Mesothelial cell of epicardium (in vitro differentiated cells): ENCODE data around the gene SLC7A9. TPM values are rescaled to one million over a fixed set of nuclear protein-coding genes. Genes with fewer than 3 reads are reported as not detected.
"Not testable (repeated sequence)": the region's sequence is repeated elsewhere in the genome, so short reads cannot be mapped to it uniquely, and the experiment has no call there.

Experiments used
- DNase-seq, 2 experiments: peaks; one replicate each; pipeline ENCODE4 v3.0.0; 2021; ENCODE audit warnings: low spot score in 2 of 2; ENCODE audit not compliant: unreplicated experiment in 2 of 2
- H3K27ac Mint-ChIP-seq: 2 replicates; pipeline ENCODE4 v1.8.0; 2021; ENCODE audit warnings: mixed read lengths
- H3K27me3 Mint-ChIP-seq: 2 replicates; pipeline ENCODE4 v1.8.0; 2021; ENCODE audit warnings: low read depth, mixed read lengths
- H3K36me3 Mint-ChIP-seq: 2 replicates; pipeline ENCODE4 v1.8.0; 2021; ENCODE audit warnings: mixed read lengths
- H3K4me1 Mint-ChIP-seq: 2 replicates; pipeline ENCODE4 v1.8.0; 2021; ENCODE audit warnings: mixed read lengths
- H3K4me3 Mint-ChIP-seq: 2 replicates; pipeline ENCODE4 v1.8.0; 2021; ENCODE audit warnings: mild to moderate bottlenecking, moderate library complexity, mixed read lengths
- H3K9me3 Mint-ChIP-seq: 2 replicates; pipeline ENCODE4 v1.8.0; 2021; ENCODE audit warnings: mixed read lengths
- total RNA-seq: library from RNA; stranded (reverse); gene quantifications from 3 replicates; pipeline ENCODE4 v1.2.1, GENCODE V29; 2021
- TF ChIP-seq, protein P1 (sequence below): fragments of 200-600 bp; sonication (generic); IDR thresholded peaks from one replicate; pipeline ENCODE4 v1.5.0; 2021; ENCODE audit warnings: antibody characterized with exemption; ENCODE audit not compliant: unreplicated experiment

SLC7A9 gene
- total RNA-seq, 1 donor from 2014 or later = 0.65 TPM

- H3K4me3 Mint-ChIP-seq = no peak overlapping the region
- TF ChIP-seq, protein P1, sequence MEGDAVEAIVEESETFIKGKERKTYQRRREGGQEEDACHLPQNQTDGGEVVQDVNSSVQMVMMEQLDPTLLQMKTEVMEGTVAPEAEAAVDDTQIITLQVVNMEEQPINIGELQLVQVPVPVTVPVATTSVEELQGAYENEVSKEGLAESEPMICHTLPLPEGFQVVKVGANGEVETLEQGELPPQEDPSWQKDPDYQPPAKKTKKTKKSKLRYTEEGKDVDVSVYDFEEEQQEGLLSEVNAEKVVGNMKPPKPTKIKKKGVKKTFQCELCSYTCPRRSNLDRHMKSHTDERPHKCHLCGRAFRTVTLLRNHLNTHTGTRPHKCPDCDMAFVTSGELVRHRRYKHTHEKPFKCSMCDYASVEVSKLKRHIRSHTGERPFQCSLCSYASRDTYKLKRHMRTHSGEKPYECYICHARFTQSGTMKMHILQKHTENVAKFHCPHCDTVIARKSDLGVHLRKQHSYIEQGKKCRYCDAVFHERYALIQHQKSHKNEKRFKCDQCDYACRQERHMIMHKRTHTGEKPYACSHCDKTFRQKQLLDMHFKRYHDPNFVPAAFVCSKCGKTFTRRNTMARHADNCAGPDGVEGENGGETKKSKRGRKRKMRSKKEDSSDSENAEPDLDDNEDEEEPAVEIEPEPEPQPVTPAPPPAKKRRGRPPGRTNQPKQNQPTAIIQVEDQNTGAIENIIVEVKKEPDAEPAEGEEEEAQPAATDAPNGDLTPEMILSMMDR = no peak
- peaks cover 38% of the 10 kb centered on the region for H3K9me3 Mint-ChIP-seq
- H3K36me3 Mint-ChIP-seq = peaks cover 55% of the 10 kb centered on the region
- no peaks in the 10 kb centered on the region for H3K27me3 Mint-ChIP-seq
- no peak overlapping the region for H3K27ac Mint-ChIP-seq
- no peaks in the 10 kb centered on the region for H3K4me1 Mint-ChIP-seq
- DNase-seq = no peak
Measured at GRCh38 chr19:32890326-32890725, 20.8 kb upstream of the SLC7A9 start.

DNA sequence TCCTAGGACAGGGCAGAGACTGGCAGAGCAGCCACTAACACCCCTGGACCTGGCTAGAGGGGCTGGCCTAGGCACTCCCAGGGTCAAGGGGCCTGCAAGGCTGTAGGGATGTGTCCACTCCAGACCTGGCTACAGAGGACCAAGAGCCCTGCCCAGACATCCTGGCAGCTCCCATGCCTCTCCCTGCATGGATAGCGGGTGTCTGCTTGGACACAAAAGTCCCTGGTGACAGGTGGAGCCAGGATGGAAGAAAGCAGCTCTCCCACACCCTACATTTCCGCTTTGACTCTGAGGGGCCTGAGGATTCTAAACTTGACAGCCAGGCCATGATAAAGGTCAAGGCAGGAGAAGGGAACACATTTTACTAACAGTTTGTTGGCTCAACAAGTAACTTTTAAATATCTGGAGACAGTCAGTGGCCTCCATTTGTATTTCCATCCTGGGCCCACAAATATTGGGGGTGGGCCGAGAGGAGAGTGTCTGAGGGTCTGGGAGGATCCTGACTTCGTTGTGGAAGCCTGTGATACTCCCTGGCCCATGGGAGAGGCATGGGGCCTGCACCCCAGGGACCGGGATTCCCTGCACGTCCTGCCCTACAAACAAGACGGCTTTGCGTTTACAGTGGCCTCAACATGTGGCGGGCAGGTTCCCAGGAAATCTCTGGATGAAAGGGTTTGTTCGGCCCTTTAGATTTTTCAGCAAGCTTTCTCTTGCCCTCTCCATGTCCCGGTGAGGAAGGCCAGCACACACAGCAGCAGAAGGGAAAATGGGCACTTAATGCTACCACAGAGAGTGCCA is 19.8 kb upstream of the SLC7A9 start:
- Mint-ChIP-seq H3K27me3 (no peaks in the 10 kb centered on the region), H3K36me3 (peaks cover 45% of the 10 kb centered on the region), H3K9me3 (peaks cover 28% of the 10 kb centered on the region), H3K4me3 (no peak overlapping the region), H3K27ac (no peak overlapping the region), H3K4me1 (no peaks in the 10 kb centered on the region)
- DNase-seq = no peak
- TF ChIP-seq, protein P1 = no peak

DNA sequence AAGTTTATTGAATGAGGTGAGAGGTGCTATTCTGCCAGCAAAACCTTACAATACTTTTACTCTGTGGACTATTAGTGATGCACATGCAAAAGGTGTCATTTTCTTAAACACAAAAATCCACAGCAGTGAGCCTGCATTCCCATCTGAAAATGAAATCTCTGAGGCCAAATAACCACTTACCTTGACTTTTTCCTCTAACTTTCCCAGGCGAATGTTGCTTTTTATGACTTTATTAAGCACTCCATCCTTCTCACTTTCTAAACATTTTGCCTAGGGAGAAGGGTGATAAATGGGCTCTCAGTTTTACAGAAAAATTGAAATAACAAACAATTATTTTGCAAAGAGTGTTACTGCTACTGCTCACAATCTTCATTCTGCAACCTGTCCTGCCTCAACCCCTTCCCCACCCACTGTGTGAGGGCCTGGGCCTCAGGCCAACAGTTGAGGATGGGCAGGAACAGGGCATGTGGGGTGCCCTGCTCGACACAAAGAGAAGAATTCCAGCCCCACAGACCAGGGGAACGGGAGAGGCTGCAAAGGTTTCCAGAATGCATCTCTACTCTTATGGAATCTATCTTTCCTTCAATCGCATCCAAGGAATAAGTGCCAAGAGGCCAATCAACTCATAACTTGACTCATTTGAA is 18.1 kb upstream of the SLC7A9 start:
- no peak for DNase-seq
- TF ChIP-seq, protein P1 = no peak

GRCh38 chr19:32886241-32886640 is 16.7 kb upstream of the SLC7A9 start:
- H3K36me3 Mint-ChIP-seq = peaks cover 22% of the 10 kb centered on the region
- no peak for DNase-seq
- H3K4me3 Mint-ChIP-seq = no peak overlapping the region
- H3K9me3 Mint-ChIP-seq = peaks cover 2% of the 10 kb centered on the region
- H3K4me1 Mint-ChIP-seq = no peaks in the 10 kb centered on the region
- no peak overlapping the region for H3K27ac Mint-ChIP-seq
- no peaks in the 10 kb centered on the region for H3K27me3 Mint-ChIP-seq
- TF ChIP-seq, protein P1 = no peak

More for the DNA sequence above, 18.1 kb upstream of the SLC7A9 start:
- Mint-ChIP-seq H3K27ac (no peak overlapping the region), H3K4me3 (no peak overlapping the region), H3K36me3 (peaks cover 35% of the 10 kb centered on the region), H3K4me1 (no peaks in the 10 kb centered on the region), H3K9me3 (peaks cover 12% of the 10 kb centered on the region), H3K27me3 (no peaks in the 10 kb centered on the region)

DNA sequence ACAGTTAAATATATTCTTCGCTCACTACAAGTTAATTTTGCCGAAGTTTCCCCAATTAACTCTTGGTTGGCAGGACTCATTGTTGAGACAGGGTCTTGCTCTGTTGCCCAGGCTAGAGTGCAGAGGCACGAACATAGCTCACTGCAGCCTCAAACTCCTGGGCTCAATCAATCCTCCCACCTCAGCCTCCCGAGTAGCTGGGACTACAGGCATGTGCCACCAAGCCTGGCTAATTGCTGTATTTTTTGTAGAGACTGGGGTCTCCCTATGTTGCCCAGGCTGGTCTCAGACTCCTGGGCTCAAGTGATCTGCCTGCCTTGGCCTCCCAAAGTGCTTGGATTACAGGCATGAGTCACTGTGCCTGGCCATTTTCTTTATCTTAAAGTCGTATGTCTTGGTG is 15.7 kb upstream of the SLC7A9 start:
- H3K4me1 Mint-ChIP-seq, DNase-seq, H3K9me3 Mint-ChIP-seq, H3K27ac Mint-ChIP-seq, H3K4me3 Mint-ChIP-seq, H3K27me3 Mint-ChIP-seq: not testable (repeated sequence)
- H3K36me3 Mint-ChIP-seq = peaks cover 19% of the 10 kb centered on the region

DNA sequence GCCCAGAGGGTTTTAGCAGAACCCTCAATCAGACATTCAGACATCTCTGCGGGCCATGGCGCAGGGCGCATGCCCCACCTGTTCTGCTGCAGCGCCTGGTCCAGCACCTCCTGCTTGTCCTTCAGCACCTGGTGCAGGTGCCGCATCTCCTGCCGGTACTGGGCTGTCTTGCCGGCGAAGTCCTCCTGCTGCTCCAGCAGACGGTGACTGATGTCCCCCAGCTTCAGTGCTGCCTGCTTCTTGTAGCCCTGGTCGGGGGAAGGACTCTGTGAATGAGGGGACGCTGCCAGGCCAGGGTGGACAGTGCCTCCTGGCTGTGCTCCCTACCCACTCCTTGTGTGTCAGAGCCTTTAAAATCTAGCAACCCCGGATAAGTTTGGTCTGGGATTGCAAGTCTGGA is 12.2 kb upstream of the SLC7A9 start:
- no peaks in the 10 kb centered on the region for H3K9me3 Mint-ChIP-seq
- H3K4me3 Mint-ChIP-seq = no peak overlapping the region
- peaks cover 21% of the 10 kb centered on the region for H3K36me3 Mint-ChIP-seq
- no peaks in the 10 kb centered on the region for H3K4me1 Mint-ChIP-seq
- TF ChIP-seq, protein P1 = no peak
- DNase-seq = no peak
- H3K27me3 Mint-ChIP-seq = no peaks in the 10 kb centered on the region
- no peak overlapping the region for H3K27ac Mint-ChIP-seq
